Activated T-helper 17 cell treated with anti-CD3 and anti-CD28 coated beads, Interleukin-2, amount 50 U/mL, for 72 hours (primary cell): ENCODE data around the gene GNPDA1. TPM values are rescaled to one million over a fixed set of nuclear protein-coding genes. Genes with fewer than 3 reads are reported as not detected.

Experiments
- ATAC-seq: fragments of 150-1000 bp; cut with Tn5 transposase; replicated peaks from 2 replicates; pipeline ENCODE4 v1.10.0; 2021; ENCODE audit warnings: mild to moderate bottlenecking, moderate library complexity
- H3K27ac Mint-ChIP-seq: one replicate; pipeline ENCODE4 v1.8.0; 2022; ENCODE audit warnings: mixed read lengths
- H3K27me3 Mint-ChIP-seq: one replicate; pipeline ENCODE4 v1.8.0; 2022; ENCODE audit warnings: mixed read lengths
- H3K36me3 Mint-ChIP-seq: one replicate; pipeline ENCODE4 v1.8.0; 2022; ENCODE audit warnings: low read depth, mild to moderate bottlenecking, mixed read lengths
- H3K4me1 Mint-ChIP-seq: one replicate; pipeline ENCODE4 v1.8.0; 2022; ENCODE audit warnings: mixed read lengths
- H3K4me3 Mint-ChIP-seq: one replicate; pipeline ENCODE4 v1.8.0; 2022; ENCODE audit warnings: mild to moderate bottlenecking, mixed read lengths
- H3K9me3 Mint-ChIP-seq: one replicate; pipeline ENCODE4 v1.8.0; 2022; ENCODE audit warnings: mixed read lengths
- total RNA-seq, 2 donors: library from RNA; stranded (reverse); gene quantifications; one replicate each; pipeline ENCODE4 v1.2.3, GENCODE V29; 2022

GNPDA1 gene
- total RNA-seq, 2 donors from 2014 or later: 35.8 to 51.1 TPM

- Mint-ChIP-seq H3K36me3 (peaks cover 39% of the 10 kb centered on the region), H3K4me3 (peak overlapping the region; percentile 75), H3K9me3 (no peaks in the 10 kb centered on the region), H3K4me1 (peaks cover 48% of the 10 kb centered on the region), H3K27me3 (no peaks in the 10 kb centered on the region), H3K27ac (peak overlapping the region; percentile 96)
- no peak for ATAC-seq
These were observed 1.1 kb upstream of the GNPDA1 start for GRCh38 chr5:142013734-142014521.

GRCh38 chr5:142012186-142012785 is 541 bp downstream of the GNPDA1 start:
- Mint-ChIP-seq H3K27me3 (no peaks in the 10 kb centered on the region), H3K4me3 (peak overlapping the region; percentile 75), H3K36me3 (peaks cover 56% of the 10 kb centered on the region), H3K9me3 (no peaks in the 10 kb centered on the region), H3K4me1 (peaks cover 48% of the 10 kb centered on the region), H3K27ac (peak overlapping the region; percentile 96)
- no peak for ATAC-seq

GRCh38 chr5:142011572-142012185 is 1.1 kb downstream of the GNPDA1 start:
- no peak for ATAC-seq
- H3K36me3 Mint-ChIP-seq: peaks cover 59% of the 10 kb centered on the region
- H3K4me1 Mint-ChIP-seq: peaks cover 49% of the 10 kb centered on the region
- no peaks in the 10 kb centered on the region for H3K27me3 Mint-ChIP-seq
- peak overlapping the region; percentile 96 for H3K27ac Mint-ChIP-seq
- H3K4me3 Mint-ChIP-seq: peak overlapping the region; percentile 75
- no peaks in the 10 kb centered on the region for H3K9me3 Mint-ChIP-seq

DNA sequence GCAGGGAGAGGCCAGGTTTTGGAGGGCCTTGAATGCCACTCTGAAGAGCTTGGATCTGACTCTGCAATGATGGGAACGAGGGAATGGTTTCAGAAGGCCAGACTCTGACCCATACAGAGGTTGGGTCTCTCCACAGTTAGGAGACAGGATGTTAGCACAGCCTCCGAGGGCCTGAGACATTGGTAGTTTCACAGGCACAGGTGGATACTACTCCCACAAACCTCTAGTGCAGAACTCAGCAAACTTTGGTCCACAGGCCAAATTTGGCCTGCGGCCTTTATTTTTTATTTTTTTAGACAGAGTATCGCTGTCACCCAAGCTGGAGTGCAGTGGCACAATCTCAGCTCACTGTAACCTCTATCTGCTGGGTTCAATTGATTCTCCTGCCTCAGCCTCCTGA is 2.9 kb downstream of the GNPDA1 start:
- peaks cover 42% of the 10 kb centered on the region for H3K4me1 Mint-ChIP-seq
- peaks cover 68% of the 10 kb centered on the region for H3K36me3 Mint-ChIP-seq
- no peak overlapping the region for H3K27ac Mint-ChIP-seq
- no peak for ATAC-seq
- H3K4me3 Mint-ChIP-seq: no peak overlapping the region
- no peaks in the 10 kb centered on the region for H3K27me3 Mint-ChIP-seq
- no peaks in the 10 kb centered on the region for H3K9me3 Mint-ChIP-seq

DNA sequence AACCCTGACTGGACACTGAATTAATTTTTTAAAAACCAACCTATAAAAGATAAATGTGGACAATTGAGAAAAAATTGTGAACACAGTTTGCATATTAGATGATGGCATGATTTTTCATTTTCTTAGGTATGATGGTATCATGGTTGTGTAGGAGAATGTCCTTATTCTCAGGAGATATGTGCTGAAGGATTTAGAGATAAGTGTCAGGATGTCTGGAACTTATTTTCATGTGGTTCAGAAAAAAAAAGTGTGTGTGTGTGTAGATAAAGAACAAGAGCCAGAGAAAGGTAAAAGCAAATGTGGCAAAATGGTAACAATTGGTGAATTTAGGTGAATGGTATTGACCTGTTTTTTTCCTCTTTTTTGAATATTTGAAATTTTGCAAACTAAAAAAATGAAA is 4.0 kb downstream of the GNPDA1 start:
- Mint-ChIP-seq H3K4me1 (peaks cover 34% of the 10 kb centered on the region), H3K4me3 (no peak overlapping the region), H3K9me3 (no peaks in the 10 kb centered on the region), H3K27ac (no peak overlapping the region), H3K36me3 (peaks cover 78% of the 10 kb centered on the region), H3K27me3 (no peaks in the 10 kb centered on the region)
- ATAC-seq: no peak

GRCh38 chr5:142007237-142007544 is 5.6 kb downstream of the GNPDA1 start:
- H3K4me3 Mint-ChIP-seq: peak overlapping the region; percentile 73
- H3K9me3 Mint-ChIP-seq: no peaks in the 10 kb centered on the region
- no peak for ATAC-seq
- peak overlapping the region; percentile 87 for H3K27ac Mint-ChIP-seq
- H3K4me1 Mint-ChIP-seq: peaks cover 33% of the 10 kb centered on the region
- peaks cover 92% of the 10 kb centered on the region for H3K36me3 Mint-ChIP-seq
- no peaks in the 10 kb centered on the region for H3K27me3 Mint-ChIP-seq

- H3K4me1 Mint-ChIP-seq: peaks cover 28% of the 10 kb centered on the region
- peak overlapping the region; percentile 87 for H3K27ac Mint-ChIP-seq
- peak overlapping the region; percentile 73 for H3K4me3 Mint-ChIP-seq
- H3K36me3 Mint-ChIP-seq: peaks cover 92% of the 10 kb centered on the region
- no peaks in the 10 kb centered on the region for H3K9me3 Mint-ChIP-seq
- ATAC-seq: peak; percentile 95
- no peaks in the 10 kb centered on the region for H3K27me3 Mint-ChIP-seq
These were observed 6.2 kb downstream of the GNPDA1 start for GRCh38 chr5:142006363-142007236.

DNA sequence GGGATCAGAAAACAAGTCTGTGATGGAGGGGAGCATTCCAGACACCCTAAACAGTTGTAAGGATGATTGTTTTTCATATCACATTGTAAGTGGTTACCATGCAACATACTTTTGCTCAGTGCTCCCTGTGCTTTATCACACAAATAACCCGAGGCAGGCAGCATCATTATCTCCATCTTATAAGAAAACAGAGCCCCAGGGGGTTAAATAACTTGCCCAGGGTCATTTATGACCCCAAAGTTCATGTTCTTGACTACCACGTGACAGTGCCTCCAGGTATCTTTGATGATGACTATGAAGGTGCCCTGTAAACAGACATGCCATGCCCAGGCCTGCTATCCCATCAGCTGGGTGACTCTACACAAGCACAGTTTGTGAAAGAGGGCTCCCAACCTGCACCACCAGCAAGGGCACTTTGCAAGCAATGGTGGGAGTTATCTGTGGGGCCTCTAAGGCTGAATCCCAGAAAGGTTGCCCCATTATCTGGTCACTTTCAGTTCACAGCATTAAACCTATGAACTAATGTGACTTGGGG is 9.5 kb downstream of the GNPDA1 start:
- Mint-ChIP-seq H3K27me3 (no peaks in the 10 kb centered on the region), H3K36me3 (peaks cover 93% of the 10 kb centered on the region), H3K4me1 (peaks cover 34% of the 10 kb centered on the region), H3K9me3 (no peaks in the 10 kb centered on the region), H3K27ac (peak overlapping the region; percentile 52), H3K4me3 (no peak overlapping the region)
- ATAC-seq: no peak

GRCh38 chr5:142000704-142001484 is 11.9 kb downstream of the GNPDA1 start:
- Mint-ChIP-seq H3K9me3 (no peaks in the 10 kb centered on the region), H3K36me3 (peaks cover 75% of the 10 kb centered on the region), H3K4me1 (peaks cover 14% of the 10 kb centered on the region), H3K4me3 (peak overlapping the region; percentile 22), H3K27ac (peak overlapping the region; percentile 90), H3K27me3 (no peaks in the 10 kb centered on the region)
- peak; percentile 74 for ATAC-seq

DNA sequence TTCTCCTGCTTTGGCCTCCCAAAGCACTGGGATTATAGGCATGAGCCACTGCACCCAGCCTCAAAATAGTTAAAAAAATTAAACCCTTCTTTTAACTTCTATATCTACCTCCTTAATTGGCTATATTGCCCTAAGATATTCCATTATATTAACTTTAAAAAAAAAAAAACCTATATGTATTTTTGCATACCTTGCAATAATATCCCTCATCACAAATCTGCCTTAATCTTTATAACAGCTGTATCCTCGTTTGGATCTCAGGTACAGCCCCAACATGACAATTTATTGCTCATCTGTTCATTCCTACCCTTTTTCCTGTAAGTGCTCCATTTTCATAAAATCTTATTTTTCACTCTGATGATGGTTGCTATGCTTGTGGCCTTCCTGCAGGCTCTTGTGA is 12.7 kb downstream of the GNPDA1 start:
- no peak for ATAC-seq
- peak overlapping the region; percentile 90 for H3K27ac Mint-ChIP-seq

DNA sequence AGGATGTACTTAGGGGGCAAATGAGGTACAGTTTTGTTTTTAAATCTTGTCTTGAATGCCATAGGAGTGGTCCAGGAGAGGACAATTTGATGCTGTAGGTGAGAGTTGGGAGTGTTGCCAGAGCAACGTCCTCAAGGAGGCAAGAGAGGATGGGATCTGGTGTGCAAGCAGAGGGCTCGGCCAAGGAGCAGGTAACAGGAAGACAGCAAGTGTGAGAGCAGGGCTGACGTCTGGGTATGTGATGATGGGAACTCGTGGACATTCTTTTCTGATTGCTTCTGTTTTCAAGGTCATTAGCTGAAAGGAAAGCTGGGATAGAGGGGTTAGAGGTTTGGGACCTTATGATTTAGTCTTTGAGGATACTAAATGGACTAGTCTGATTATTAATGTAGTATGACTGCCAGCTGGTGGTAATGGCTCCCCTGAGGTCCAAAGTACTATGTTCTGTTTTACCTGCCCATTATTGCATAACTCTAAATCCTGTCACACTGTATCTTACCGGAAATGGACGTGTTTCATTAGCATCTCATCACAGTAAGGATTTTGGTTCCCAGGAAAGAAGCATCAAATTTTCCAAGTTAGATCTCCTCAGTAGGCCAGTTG is 15.4 kb downstream of the GNPDA1 start:
- Mint-ChIP-seq H3K4me3 (no peak overlapping the region), H3K36me3 (peaks cover 72% of the 10 kb centered on the region), H3K4me1 (peaks cover 7% of the 10 kb centered on the region), H3K9me3 (no peaks in the 10 kb centered on the region), H3K27ac (no peak overlapping the region), H3K27me3 (no peaks in the 10 kb centered on the region)
- ATAC-seq: no peak

More for the DNA sequence above, 12.7 kb downstream of the GNPDA1 start:
- Mint-ChIP-seq H3K27me3 (no peaks in the 10 kb centered on the region), H3K4me3 (no peak overlapping the region), H3K4me1 (peaks cover 9% of the 10 kb centered on the region), H3K9me3 (no peaks in the 10 kb centered on the region), H3K36me3 (peaks cover 73% of the 10 kb centered on the region)

GRCh38 chr5:141995656-141996055 is 17.2 kb downstream of the GNPDA1 start:
- H3K4me1 Mint-ChIP-seq: peaks cover 4% of the 10 kb centered on the region
- H3K27ac Mint-ChIP-seq: no peak overlapping the region
- no peaks in the 10 kb centered on the region for H3K27me3 Mint-ChIP-seq
- no peaks in the 10 kb centered on the region for H3K9me3 Mint-ChIP-seq
- H3K4me3 Mint-ChIP-seq: no peak overlapping the region
- no peak for ATAC-seq
- H3K36me3 Mint-ChIP-seq: peaks cover 64% of the 10 kb centered on the region

GRCh38 chr5:141994511-141995136 is 18.2 kb downstream of the GNPDA1 start:
- ATAC-seq: no peak
- H3K27ac Mint-ChIP-seq: peak overlapping the region; percentile 26
- no peaks in the 10 kb centered on the region for H3K27me3 Mint-ChIP-seq
- peaks cover 66% of the 10 kb centered on the region for H3K36me3 Mint-ChIP-seq
- H3K4me1 Mint-ChIP-seq: no peaks in the 10 kb centered on the region
- no peak overlapping the region for H3K4me3 Mint-ChIP-seq
- no peaks in the 10 kb centered on the region for H3K9me3 Mint-ChIP-seq
